ENCODE measurements around the gene MOGAT1. TPM values are rescaled to one million over a fixed set of nuclear protein-coding genes. Genes with fewer than 3 reads are reported as not detected.

The MOGAT1 gene
- polyA plus RNA-seq, 1 of the 3 experiments (the other 2 are of a cell fraction) = not detected

GRCh38 chr2:222669353-222669752 is 2.1 kb upstream of the MOGAT1 start:
- no peak overlapping the region for H2AFZ ChIP-seq (ENCODE audit: low read depth)
- WGBS (ENCODE audit: low lambda C conversion rate) = 74% methylated on average over 4 of the region's 4 CpGs
- ChIA-PET POLR2A (interaction anchor here (0.6 kb wide), 1 partner anchor 1156 kb away, joined by 6 read pairs; no protein-coding TSS in a partner anchor), CTCF (interaction anchor here (0.9 to 2.1 kb wide), 2 partner anchors 10 to 21 kb away, joined by 3 to 11 read pairs; no protein-coding TSS in a partner anchor)
- DNase-seq = no peak
- no peak overlapping the region for H3K4me2 ChIP-seq
- H3K27me3 ChIP-seq (ENCODE audit: insufficient read depth) = peaks cover 5% of the 10 kb centered on the region; the same call in 1 of the 2 replicates
- no peaks in the 10 kb centered on the region for H3K36me3 ChIP-seq (replicated peaks in 1 of 2; ENCODE audit: control insufficient read depth in 1 of 2, insufficient read depth in 2 of 2, low read length in 1 of 2)
- H3K79me2 ChIP-seq (ENCODE audit: insufficient read depth) = no peaks in the 10 kb centered on the region
- H3K4me1 ChIP-seq (ENCODE audit: control insufficient read depth in 1 of 2, insufficient read depth in 2 of 2, low read depth in 1 of 2, low read length in 1 of 2) = peaks cover 0 to 9% of the 10 kb centered on the region in 2 experiments; a peak in 1 of 4 replicates
- H3K9ac ChIP-seq = no peak overlapping the region
- no peaks in the 10 kb centered on the region for H3F3A ChIP-seq (replicated peaks; ENCODE audit: insufficient read depth)
- H3K4me3 ChIP-seq (ENCODE audit: low read depth in 2 of 2, low read length in 1 of 2) = no peak overlapping the region
- H3K9me3 ChIP-seq = no peaks in the 10 kb centered on the region
- H4K20me1 ChIP-seq (ENCODE audit: insufficient read depth) = no peaks in the 10 kb centered on the region
- H3K27ac ChIP-seq (ENCODE audit: low read depth in 2 of 2, low read length in 1 of 2) = no peak overlapping the region
- H3K9me2 ChIP-seq = no peaks in the 10 kb centered on the region
- TF ChIP-seq GATA2 (CRISPR knock-in tag; IDR thresholded peaks at IDR 0.05) (no peak), REST (IDR thresholded peaks at IDR 0.05; ENCODE audit: low read depth, low read length) (peak; percentile 80; the same call in 1 of the 2 replicates)

- no peak for DNase-seq
- Histone ChIP-seq H3K4me3 (ENCODE audit: low read depth in 2 of 2, low read length in 1 of 2) (no peak overlapping the region), H3K9me3 (no peaks in the 10 kb centered on the region), H2AFZ (ENCODE audit: low read depth) (no peak overlapping the region), H3K4me1 (ENCODE audit: control insufficient read depth in 1 of 2, insufficient read depth in 2 of 2, low read depth in 1 of 2, low read length in 1 of 2) (peaks cover 0 to 9% of the 10 kb centered on the region in 2 experiments; a peak in 1 of 4 replicates), H3K27me3 (ENCODE audit: insufficient read depth) (peaks cover 5% of the 10 kb centered on the region; the same call in 1 of the 2 replicates), H3F3A (replicated peaks; ENCODE audit: insufficient read depth) (no peaks in the 10 kb centered on the region), H4K20me1 (ENCODE audit: insufficient read depth) (no peaks in the 10 kb centered on the region), H3K9me2 (no peaks in the 10 kb centered on the region), H3K79me2 (ENCODE audit: insufficient read depth) (no peaks in the 10 kb centered on the region), H3K27ac (ENCODE audit: low read depth in 2 of 2, low read length in 1 of 2) (no peak overlapping the region), H3K36me3 (replicated peaks in 1 of 2; ENCODE audit: control insufficient read depth in 1 of 2, insufficient read depth in 2 of 2, low read length in 1 of 2) (no peaks in the 10 kb centered on the region), H3K9ac (no peak overlapping the region), H3K4me2 (no peak overlapping the region)
- TF ChIP-seq NRF1 (IDR thresholded peaks at IDR 0.05; ENCODE audit: low read depth, low read length) (no peak), RXRA (IDR thresholded peaks at IDR 0.05; ENCODE audit: borderline replicate concordance, low read depth) (no peak), FOXM1 (IDR thresholded peaks at IDR 0.05; ENCODE audit: low read depth) (no peak), TAF1 (IDR thresholded peaks at IDR 0.05; ENCODE audit: borderline replicate concordance, low read depth, low read length) (no peak), GABPA (IDR thresholded peaks at IDR 0.05; ENCODE audit: low read depth) (no peak), MXI1 (IDR thresholded peaks at IDR 0.05; ENCODE audit: low read depth, low read length) (no peak), PBX3 (IDR thresholded peaks at IDR 0.05) (no peak), EZH2phosphoT487 (IDR thresholded peaks at IDR 0.05; ENCODE audit: borderline replicate concordance, low read depth) (no peak)
- TF ChIP-seq, protein P1, sequence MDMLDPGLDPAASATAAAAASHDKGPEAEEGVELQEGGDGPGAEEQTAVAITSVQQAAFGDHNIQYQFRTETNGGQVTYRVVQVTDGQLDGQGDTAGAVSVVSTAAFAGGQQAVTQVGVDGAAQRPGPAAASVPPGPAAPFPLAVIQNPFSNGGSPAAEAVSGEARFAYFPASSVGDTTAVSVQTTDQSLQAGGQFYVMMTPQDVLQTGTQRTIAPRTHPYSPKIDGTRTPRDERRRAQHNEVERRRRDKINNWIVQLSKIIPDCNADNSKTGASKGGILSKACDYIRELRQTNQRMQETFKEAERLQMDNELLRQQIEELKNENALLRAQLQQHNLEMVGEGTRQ (IDR thresholded peaks at IDR 0.05; ENCODE audit: borderline replicate concordance, low read depth, low read length) = no peak
- POLR2A ChIA-PET = no interaction called here
- CTCF ChIA-PET = interaction anchor here (0.9 to 3.0 kb wide), 7 partner anchors 9 to 233 kb away, joined by 3 to 20 read pairs (median 3); no protein-coding TSS in a partner anchor
- 97% methylated on average over 9 of the region's 9 CpGs for WGBS (ENCODE audit: low lambda C conversion rate)
These were observed 1.0 kb upstream of the MOGAT1 start for GRCh38 chr2:222670191-222671038.

Measured in SK-N-SH (cell line).